Astrocyte of the cerebellum (primary cell): ENCODE data around the gene MOCS2.
A peak's percentile ranks its signal among the peaks of the same experiment; 100 is the strongest.

Experiments used
- DNase-seq: peaks from one replicate; pipeline ENCODE4 v3.0.0-alpha.2; 2011; ENCODE audit warnings: low read depth
- H3K4me3 ChIP-seq: 2 replicates; pipeline ENCODE4 v1.5.1; 2011; ENCODE audit warnings: mild to moderate bottlenecking, low read depth, low read length, moderate library complexity
- in situ Hi-C: cut with HindIII; loops from 2 replicates; pipeline ENCODE4 v1.10.0; 2017; ENCODE audit warnings: low sequenced_read_pairs
- TF ChIP-seq, protein P1 (sequence below): IDR thresholded peaks from 2 replicates; pipeline ENCODE4 v1.5.1; 2012; ENCODE audit warnings: low read length, low read depth, moderate library complexity, mild to moderate bottlenecking; ENCODE audit errors: missing control alignments

The MOCS2 gene

DNA sequence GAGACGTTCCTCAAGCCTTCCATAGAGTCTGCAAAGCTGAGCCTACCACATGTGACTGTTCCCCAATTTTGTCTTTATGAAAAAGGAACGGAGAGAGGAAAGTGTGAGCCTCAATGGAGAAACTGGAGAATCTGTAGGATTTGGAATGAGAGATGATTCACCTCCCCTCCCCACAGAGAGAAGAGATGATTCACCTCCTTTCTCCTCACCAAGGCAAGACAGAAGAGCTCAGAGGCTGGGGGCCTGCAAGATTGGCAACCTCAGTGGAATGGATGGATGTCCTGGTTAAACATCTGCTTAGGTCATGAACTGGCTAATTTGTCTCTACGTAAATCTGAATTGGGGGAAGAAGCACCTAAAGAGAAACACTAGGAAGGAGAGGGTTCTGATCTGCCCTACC lies 17.0 kb upstream of the MOCS2 start:
- TF ChIP-seq, protein P1, sequence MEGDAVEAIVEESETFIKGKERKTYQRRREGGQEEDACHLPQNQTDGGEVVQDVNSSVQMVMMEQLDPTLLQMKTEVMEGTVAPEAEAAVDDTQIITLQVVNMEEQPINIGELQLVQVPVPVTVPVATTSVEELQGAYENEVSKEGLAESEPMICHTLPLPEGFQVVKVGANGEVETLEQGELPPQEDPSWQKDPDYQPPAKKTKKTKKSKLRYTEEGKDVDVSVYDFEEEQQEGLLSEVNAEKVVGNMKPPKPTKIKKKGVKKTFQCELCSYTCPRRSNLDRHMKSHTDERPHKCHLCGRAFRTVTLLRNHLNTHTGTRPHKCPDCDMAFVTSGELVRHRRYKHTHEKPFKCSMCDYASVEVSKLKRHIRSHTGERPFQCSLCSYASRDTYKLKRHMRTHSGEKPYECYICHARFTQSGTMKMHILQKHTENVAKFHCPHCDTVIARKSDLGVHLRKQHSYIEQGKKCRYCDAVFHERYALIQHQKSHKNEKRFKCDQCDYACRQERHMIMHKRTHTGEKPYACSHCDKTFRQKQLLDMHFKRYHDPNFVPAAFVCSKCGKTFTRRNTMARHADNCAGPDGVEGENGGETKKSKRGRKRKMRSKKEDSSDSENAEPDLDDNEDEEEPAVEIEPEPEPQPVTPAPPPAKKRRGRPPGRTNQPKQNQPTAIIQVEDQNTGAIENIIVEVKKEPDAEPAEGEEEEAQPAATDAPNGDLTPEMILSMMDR: no peak
- no peak overlapping the region for H3K4me3 ChIP-seq
- peak; percentile 23 for DNase-seq
- in situ Hi-C loops: no loop called here

DNA sequence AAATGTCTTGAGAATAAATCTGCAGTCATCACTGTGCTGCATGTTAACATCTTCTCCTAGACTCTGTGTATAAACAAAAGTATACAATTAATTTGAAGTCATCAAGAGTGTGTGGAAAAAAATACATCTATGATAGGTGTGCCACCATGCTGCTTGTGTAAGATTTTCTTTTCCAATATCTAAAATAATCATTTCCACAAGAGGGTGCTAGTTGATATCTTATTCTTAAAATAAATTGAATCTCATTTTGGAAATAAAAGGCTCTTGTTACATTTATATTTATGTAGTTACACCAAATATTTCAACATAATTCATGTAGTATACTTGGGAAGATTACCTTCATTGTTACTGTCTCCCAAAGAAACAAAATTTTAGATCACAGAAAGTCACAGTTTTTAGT lies 14.1 kb upstream of the MOCS2 start:
- in situ Hi-C loops: no loop called here
- no peak for DNase-seq

DNA sequence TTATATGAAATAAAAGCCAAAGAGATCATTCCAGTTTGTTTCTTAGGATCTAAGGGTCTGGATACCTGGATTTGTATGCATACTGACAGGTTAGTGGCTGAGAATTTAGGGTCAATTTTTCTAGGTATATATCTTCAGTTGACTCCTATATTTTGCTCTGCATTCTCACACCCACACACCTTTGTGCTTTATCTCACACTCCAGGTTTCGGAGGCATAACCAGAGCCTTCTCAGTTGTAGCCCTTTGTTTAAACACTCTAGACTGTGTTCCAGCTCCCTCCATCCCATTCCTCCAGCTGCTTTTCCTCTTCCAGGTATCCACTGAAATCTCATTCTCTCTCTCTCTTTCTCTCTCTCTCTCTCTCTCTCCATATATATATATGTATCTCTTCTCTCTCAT lies 10.6 kb upstream of the MOCS2 start:
- DNase-seq: no peak
- in situ Hi-C loops: no loop called here
- H3K4me3 ChIP-seq: no peak overlapping the region
- TF ChIP-seq, protein P1: no peak

More for the DNA sequence above, 14.1 kb upstream of the MOCS2 start:
- no peak overlapping the region for H3K4me3 ChIP-seq
- TF ChIP-seq, protein P1: no peak

DNA sequence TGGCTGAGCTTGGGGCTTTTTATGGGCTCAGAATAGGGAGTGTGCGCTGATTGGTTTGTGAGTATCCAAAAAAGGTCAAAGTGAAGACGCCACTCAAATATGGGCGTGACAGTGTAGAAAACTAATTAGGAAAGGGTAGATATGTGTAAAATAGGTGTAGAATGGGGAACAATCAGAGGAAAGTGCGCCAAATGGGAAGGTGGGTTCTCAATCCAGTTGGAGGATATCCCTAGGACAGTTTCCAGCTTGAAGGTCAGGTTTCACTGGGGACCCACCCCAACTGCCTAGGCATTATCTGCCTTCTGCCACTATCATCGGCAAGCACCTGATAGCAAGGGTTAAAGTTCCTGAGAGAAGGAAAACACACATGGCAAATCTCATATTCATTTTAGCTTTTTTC lies 9.3 kb upstream of the MOCS2 start:
- TF ChIP-seq, protein P1: no peak
- in situ Hi-C loops: no loop called here
- no peak overlapping the region for H3K4me3 ChIP-seq
- DNase-seq: no peak

DNA sequence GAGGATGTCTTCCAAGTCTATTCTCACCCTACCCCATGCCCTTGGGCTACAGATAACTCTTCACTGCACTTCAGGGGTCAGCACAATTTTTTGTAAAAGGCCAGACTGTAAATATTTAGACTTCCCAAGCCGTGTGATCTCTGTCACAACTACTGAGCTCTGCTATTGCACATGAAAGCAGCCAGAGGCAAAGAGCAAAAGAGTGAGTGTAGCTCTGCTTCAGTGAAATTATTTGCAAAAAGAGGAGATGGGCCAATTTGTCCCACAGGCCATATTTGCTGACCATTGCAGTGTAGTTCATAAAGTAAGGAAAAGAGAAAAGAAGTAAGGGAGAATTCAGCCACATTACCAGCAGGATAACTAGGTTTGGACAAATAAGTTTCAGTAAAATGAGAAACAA lies 7.0 kb upstream of the MOCS2 start:
- in situ Hi-C loops: no loop called here
- no peak overlapping the region for H3K4me3 ChIP-seq
- TF ChIP-seq, protein P1: no peak
- DNase-seq: no peak

DNA sequence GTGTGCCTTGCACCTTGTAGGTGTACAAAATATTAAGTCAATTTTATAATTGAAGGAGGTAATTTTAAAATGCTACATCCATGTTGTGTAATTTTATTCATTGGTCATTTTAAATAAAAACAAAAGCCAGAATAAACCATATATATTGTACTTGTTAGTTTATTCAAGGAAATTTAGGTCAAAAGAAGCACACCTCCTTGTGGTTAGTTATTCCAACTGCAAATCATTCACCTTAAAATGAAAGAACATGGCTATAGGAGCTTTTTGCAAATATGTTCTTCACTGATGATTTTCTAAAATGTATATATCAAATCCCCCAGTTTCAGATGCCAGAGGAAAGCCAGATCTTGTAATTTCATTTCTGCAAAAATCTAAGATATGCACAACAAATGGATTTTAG lies 5.4 kb upstream of the MOCS2 start:
- no peak overlapping the region for H3K4me3 ChIP-seq
- TF ChIP-seq, protein P1: no peak
- DNase-seq: no peak
- in situ Hi-C loops: no loop called here

DNA sequence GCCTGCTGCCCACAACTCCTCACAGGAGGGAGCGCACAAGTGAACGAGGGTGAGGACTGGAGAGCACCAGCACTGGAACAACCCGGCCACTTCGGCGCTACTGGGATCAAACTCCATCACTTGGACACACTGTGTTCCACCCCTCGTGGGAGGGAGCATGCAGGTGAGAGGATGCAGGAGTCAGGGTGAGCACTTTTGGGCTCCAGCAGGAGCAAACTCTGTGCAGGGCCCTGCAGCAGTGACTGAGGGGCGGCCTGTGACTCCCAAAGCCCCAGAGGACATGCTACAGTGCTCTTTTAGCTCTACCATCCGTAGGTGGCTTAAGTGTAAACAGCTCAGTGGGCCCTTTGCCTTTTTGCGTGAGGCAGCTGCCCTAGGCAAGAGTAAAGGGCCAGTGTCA lies 4.4 kb upstream of the MOCS2 start:
- DNase-seq: no peak
- in situ Hi-C loops: no loop called here
- H3K4me3 ChIP-seq: no peak overlapping the region
- TF ChIP-seq, protein P1: no peak
